Thymus (tissue), 11 donors: ENCODE data around the gene TEN1. TPM values are rescaled to one million over a fixed set of nuclear protein-coding genes. Genes with fewer than 3 reads are reported as not detected.
"Not testable (repeated sequence)": the region's sequence is repeated elsewhere in the genome, so short reads cannot be mapped to it uniquely, and the experiment has no call there.

Experiments used
- DNase-seq, 9 donors: peaks; one replicate each; pipeline ENCODE4 v3.0.0-alpha.2; 2013; ENCODE audit warnings: low spot score in 9 of 9, low read depth in 6 of 9, missing footprints in 1 of 9
- H3K27ac ChIP-seq, 2 donors: one replicate each; pipeline ENCODE4 v1.5.1; 2013; ENCODE audit warnings: control low read depth in 1 of 2, low read depth in 1 of 2, low read length in 1 of 2, mild to moderate bottlenecking in 1 of 2, moderate library complexity in 1 of 2
- H3K27me3 ChIP-seq, 2 donors: one replicate each; pipeline ENCODE4 v1.5.1; 2013; ENCODE audit warnings: low read length in 1 of 2; ENCODE audit not compliant: control insufficient read depth in 2 of 2, insufficient read depth in 1 of 2
- H3K36me3 ChIP-seq, 2 donors: one replicate each; pipeline ENCODE4 v1.5.1; 2013; ENCODE audit warnings: low read length in 1 of 2, mild to moderate bottlenecking in 1 of 2, moderate library complexity in 1 of 2; ENCODE audit not compliant: control insufficient read depth in 2 of 2, insufficient read depth in 2 of 2
- H3K4me1 ChIP-seq, 2 donors: one replicate each; pipeline ENCODE4 v1.5.1; 2013; ENCODE audit warnings: low read length in 2 of 2; ENCODE audit not compliant: control insufficient read depth in 2 of 2, insufficient read depth in 2 of 2
- H3K4me3 ChIP-seq, 2 donors: one replicate each; pipeline ENCODE4 v1.5.1; 2013; ENCODE audit warnings: low read length in 2 of 2, control low read depth in 1 of 2, mild to moderate bottlenecking in 1 of 2
- H3K9me3 ChIP-seq, 2 donors: one replicate each; pipeline ENCODE4 v1.5.1; 2013; ENCODE audit warnings: low read length in 1 of 2, mild to moderate bottlenecking in 1 of 2; ENCODE audit not compliant: control insufficient read depth in 2 of 2, insufficient read depth in 1 of 2
- WGBS: extraction: QIAGEN DNeasy Blood & Tissue Kit; methylation state at CpG from one replicate; pipeline ENCODE4 v1.1.7; 2013; 5-methylcytosine and 5-hydroxymethylcytosine counted together
- polyA plus RNA-seq: library from polyadenylated mRNA; stranded (reverse); fragments of 200-250 nt; gene quantifications from one replicate; pipeline ENCODE4 v1.2.3, GENCODE V29; 2013
- total RNA-seq: library from RNA; stranded (reverse); fragments of 120-200 nt; gene quantifications from one replicate; pipeline ENCODE4 v1.2.4, GENCODE V29; 2013
- donor health status: healthy.

The TEN1 gene
- total and polyA plus RNA-seq, 2 donors = 10.4 to 18.2 TPM

DNA sequence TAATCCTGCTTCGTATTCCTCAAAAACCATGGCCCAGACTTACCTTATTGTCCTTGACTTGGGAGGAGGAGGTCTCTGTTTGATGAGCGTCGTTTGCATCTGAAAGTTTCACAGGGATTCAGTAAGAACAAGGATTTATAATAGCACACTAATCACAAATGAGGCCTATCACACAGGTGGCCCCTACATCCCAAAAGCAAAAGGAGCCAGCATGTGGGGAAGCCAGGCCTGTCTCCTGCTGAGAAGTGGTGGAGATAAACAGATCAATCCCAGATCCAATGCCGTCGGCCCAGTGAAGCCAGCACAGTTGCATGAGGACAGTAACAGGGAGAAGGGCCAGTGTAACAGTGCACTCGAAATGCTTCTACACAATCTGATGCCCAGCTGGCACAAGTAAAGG, 61.3 kb downstream of the TEN1 start:
- WGBS = 94% methylated on average over 6 of the region's 6 CpGs
- Histone ChIP-seq H3K4me3 (no peak overlapping the region), H3K36me3 (peaks cover 70 to 77% of the 10 kb centered on the region in 2 donors), H3K9me3 (no peaks in the 10 kb centered on the region), H3K27me3 (no peaks in the 10 kb centered on the region), H3K4me1 (no peaks in the 10 kb centered on the region), H3K27ac (no peak overlapping the region)
- DNase-seq = no peak

DNA sequence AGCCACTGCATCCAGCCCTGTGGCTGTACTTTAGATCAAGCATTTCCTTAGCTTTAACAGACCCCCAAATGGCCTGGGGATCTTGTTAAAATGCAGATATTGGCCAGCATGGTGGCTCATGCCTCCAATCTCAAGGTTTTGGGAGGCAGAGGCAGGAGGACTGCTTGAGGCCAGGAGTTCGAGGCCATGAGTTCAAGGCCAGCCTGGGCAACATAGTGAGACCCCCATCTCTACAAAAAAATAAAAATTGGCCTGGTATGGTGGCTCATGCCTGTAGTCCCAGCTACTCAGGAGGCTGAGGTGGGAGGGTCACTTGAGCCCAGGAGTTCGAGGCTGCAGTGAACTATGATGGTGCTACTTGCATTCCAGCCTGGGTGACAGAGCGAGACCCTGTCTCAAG, 63.8 kb downstream of the TEN1 start:
- 98% methylated on average over 3 of the region's 3 CpGs for WGBS
- H3K9me3 ChIP-seq, H3K27ac ChIP-seq, H3K4me3 ChIP-seq, H3K4me1 ChIP-seq, H3K27me3 ChIP-seq, DNase-seq: not testable (repeated sequence)
- H3K36me3 ChIP-seq = peaks cover 88 to 91% of the 10 kb centered on the region in 2 donors

DNA sequence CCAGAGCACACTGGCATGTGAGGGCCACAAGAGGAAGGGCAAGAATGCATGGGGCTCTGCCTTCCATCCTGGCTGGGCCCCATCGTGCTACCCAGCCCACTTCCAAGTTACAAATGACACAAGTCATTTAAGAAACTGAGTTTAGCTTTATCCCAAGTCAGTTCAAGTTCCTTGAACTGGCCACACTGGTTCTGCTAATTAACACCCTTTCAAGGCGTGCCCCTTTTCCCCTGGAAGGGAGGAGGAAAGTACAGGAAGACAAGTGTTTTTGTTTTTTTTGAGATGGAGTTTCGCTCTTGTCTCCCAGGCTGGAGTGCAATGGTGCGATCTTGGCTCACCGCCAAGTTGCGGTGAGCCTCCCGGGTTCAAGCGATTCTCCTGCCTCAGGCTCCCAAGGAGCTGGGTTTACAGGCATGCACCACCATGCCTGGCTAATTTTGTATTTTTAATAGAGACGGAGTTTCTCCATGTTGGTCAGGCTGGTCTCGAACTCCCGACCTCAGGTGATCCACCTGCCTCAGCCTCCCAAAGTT, 65.5 kb downstream of the TEN1 start:
- H3K27me3 ChIP-seq, H3K9me3 ChIP-seq, DNase-seq, H3K4me3 ChIP-seq, H3K4me1 ChIP-seq, H3K27ac ChIP-seq: not testable (repeated sequence)
- H3K36me3 ChIP-seq = peaks cover 92 to 94% of the 10 kb centered on the region in 2 donors
- 98% methylated on average over 11 of the region's 11 CpGs for WGBS

DNA sequence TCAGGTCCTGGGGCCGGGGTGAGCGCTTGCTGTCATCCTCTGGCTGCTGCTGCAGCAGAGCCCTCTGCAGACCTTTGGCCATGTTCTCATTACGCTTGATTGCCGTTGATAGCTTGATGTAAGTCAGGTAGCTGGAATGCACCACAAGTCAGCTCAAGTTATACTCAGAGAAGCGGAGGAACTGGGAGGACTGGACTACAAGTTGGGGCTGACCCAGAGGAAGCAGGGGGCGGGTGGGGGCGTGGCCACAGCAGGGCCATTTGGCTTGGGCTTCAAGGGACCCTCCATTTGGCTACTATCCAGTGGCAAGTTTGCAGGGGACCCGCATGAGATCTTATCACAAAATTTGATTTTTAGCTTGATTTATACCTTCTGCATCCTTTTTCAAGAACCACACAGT, 67.0 kb downstream of the TEN1 start:
- peaks cover 90 to 94% of the 10 kb centered on the region in 2 donors for H3K36me3 ChIP-seq
- no peak overlapping the region for H3K27ac ChIP-seq
- no peaks in the 10 kb centered on the region for H3K9me3 ChIP-seq
- no peak overlapping the region for H3K4me3 ChIP-seq
- no peaks in the 10 kb centered on the region for H3K4me1 ChIP-seq
- no peaks in the 10 kb centered on the region for H3K27me3 ChIP-seq
- WGBS = 94% methylated on average over 8 of the region's 8 CpGs
- no peak for DNase-seq

DNA sequence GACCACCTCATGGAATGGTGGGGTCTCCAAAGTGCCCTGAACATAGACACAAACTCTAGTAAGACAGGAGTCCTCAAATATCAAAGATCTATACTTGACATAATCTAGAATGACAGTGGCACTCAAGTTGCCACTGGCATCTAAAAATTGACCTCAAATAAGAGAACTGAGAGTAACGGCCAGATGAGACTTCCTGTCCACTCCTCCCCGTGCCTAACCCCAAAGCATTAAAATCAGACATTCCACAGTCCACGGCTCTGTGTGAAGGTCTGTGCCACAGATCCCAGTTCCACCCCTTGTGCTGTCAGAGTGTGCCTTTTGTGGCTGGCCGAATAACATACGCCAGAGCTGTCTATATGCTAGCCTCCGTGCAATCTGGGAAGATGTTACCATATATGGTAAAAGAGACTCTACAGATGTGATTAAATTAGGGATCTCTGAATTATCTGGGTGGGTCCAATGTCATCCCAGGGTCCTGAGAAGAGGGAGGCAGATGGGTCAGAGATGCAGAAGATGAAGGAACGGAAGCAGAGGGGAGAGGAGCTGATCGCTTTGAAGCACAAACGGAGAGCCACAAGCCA, 69.1 kb downstream of the TEN1 start:
- Histone ChIP-seq H3K4me3 (no peak overlapping the region), H3K4me1 (no peaks in the 10 kb centered on the region), H3K27ac (no peak overlapping the region), H3K36me3 (peaks cover 76 to 90% of the 10 kb centered on the region in 2 donors), H3K9me3 (no peaks in the 10 kb centered on the region), H3K27me3 (no peaks in the 10 kb centered on the region)
- WGBS = 95% methylated on average over 9 of the region's 9 CpGs
- DNase-seq = no peak

DNA sequence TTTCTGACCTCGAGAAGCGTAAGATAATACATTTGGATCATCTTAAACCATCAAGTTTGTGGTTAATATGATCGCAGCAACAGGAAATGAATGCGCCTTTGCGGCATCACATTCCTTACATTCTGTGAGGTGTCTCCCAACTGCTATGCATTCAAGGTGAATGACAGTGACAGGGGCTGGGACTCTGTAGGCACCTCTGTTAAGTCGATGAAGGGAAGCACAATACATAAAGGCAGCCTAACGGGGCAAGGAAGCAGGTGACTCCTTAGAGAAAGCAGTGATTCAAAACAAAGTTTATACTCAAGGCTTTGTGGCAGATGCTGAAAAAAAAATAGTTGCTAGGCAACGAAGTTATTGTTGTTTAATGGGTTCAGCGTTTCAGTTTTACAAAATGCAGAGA, 69.7 kb downstream of the TEN1 start:
- Histone ChIP-seq H3K36me3 (peaks cover 76 to 90% of the 10 kb centered on the region in 2 donors), H3K4me3 (no peak overlapping the region), H3K27me3 (no peaks in the 10 kb centered on the region), H3K27ac (no peak overlapping the region), H3K9me3 (no peaks in the 10 kb centered on the region), H3K4me1 (no peaks in the 10 kb centered on the region)
- DNase-seq = no peak
- WGBS = 84% methylated on average over 9 of the region's 9 CpGs

DNA sequence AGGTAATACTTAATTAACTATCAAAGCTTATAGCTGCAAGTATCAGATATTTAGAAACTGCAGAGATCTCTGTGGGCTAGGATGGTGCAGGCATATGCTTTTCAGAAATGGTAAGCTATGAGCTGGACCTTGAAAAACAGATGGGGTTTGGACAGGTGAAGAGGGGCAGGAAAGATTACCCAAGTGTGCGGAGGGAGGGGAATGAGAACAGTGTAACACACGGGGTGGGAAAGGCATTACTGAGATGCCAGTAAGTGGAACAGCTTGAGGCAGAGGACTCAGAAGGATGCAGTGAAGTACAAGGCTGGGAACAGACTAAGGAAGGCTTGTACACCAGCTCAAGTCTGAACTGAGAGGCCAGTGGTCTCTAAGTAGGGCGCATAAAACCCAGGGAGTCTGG, 70.2 kb downstream of the TEN1 start:
- Histone ChIP-seq H3K27ac (no peak overlapping the region), H3K4me1 (no peaks in the 10 kb centered on the region), H3K4me3 (no peak overlapping the region), H3K36me3 (peaks cover 76 to 90% of the 10 kb centered on the region in 2 donors), H3K9me3 (no peaks in the 10 kb centered on the region), H3K27me3 (no peaks in the 10 kb centered on the region)
- DNase-seq = no peak
- WGBS = 98% methylated on average over 3 of the region's 3 CpGs

DNA sequence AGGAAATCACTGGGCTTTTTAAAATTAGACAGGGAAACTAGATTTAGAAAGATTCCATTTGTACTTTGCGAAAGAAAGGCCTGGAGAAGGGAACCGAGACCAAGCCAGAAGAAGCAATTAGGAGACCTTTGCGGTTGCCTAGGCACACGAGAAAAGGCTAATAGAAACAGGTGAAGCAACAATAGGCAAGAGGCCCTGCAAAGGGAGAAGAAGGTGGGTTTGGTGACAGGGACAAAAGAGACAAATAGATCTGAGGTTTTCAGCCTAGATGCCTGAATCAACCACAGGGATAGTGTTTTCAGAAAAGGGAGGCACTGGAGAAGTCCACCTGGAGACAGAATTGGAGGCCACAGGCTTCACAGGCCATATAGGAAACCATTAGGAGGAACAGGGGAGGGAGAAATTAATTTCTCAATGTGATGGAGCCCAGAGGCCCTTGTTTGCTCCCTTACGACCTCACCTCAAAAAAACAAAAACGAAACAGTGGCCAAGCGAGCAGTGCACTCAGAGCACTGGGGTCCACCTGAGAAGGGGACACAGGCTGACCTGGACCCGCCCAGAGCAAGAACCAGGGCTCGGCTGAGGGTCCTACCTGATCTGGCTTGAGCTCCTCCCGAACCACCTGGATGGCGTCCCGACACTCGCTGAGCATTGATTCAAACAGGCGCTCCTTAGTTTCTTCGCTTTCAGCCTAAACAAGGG, 70.9 kb downstream of the TEN1 start:
- Histone ChIP-seq H3K36me3 (peaks cover 69 to 87% of the 10 kb centered on the region in 2 donors), H3K9me3 (no peaks in the 10 kb centered on the region), H3K27ac (no peak overlapping the region), H3K4me1 (no peaks in the 10 kb centered on the region), H3K4me3 (no peak overlapping the region), H3K27me3 (no peaks in the 10 kb centered on the region)
- no peak for DNase-seq
- 97% methylated on average over 15 of the region's 15 CpGs for WGBS
